Measurements from ENCODE around the gene KRTAP12-2.
"Not testable (repeated sequence)": the region's sequence is repeated elsewhere in the genome, so short reads cannot be mapped to it uniquely, and the experiment has no call there.

KRTAP12-2 gene

DNA sequence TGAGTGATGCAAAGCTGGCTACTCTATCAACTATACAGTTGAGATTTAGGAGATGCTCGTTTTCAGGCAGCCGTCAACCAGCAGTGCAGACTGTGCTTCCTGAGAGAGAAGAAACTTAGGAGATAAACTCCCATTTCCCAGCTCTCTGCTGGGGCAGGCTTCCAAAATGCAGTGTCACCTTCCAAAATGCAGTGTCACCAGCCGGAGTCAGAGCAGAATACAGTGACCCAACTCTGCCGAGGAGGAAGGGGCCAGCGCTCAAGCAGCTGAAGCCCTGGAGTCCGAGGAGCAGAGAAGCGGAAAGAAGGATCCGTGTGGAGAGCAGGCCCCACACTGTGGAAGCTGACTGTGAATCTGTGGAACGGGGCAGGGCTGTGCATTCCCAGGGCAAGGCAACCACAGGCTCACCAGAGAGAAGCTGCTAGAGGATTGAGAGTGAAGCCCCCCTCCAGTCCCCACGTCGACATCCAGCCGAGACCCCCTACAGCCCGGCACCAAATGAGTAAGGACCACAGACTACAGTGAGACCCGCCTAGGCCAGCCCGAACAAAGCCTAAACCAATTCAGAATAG, 15.9 kb upstream of the KRTAP12-2 start:
- no peak for DNase-seq

DNA sequence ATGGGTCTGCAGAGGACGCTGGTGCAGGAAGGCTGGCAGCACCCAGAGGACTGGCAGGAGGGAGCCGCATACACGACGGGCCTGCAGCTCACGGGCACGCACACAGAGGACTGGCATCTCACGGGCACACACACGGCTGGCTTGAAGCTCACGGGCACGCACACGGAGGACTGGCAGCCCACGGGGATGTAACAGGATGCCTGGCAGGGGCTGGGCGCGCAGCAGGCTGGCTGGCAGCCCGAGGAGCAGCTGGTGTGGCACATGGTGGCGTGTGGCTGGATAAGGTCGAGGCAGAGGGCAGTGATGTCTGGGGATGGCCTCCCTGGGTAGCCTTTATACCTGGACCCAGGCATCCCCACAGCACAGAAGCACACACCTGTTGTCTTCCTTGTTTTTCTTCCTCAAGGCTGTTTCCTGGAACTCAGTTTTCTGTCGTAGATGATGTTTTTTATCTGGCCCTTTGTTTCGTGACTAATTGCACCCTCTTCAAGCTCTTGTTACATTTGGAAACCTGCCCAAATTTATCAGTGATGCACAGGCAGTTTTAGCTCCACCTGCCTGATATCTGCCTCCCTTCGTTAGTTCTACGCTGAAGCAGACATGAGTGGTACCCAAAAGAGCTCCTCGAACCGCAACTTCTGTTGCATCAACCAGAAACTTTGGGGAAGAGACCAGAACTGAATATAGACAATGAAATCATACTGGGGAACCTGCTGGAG, 15.3 kb upstream of the KRTAP12-2 start, which contains the start of gene KRTAP12-1:
TSS of gene KRTAP12-1 (minus strand) at position 303 of the 719 bp plus-strand sequence. CDS start at position 263, 40 bp downstream.
- DNase-seq = no peak

DNA sequence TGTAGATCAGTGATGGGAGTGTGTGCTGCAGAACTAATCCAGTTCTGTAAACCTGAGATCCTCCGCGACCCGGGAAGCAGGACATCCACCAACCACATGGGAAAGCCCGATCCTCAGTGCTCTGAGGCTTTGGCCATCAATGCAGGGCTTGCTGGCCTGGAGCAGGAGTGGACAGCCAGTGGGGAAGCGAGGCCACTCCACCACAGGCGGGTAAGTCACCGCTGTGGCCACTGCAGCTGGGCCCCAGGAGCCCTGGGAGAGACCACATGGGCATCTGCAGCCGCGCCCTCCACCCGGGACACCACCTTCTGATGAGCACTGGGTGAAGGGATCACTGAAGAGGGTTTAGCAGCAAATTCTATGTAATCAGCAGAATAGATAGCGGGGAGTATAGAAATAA, 14.4 kb upstream of the KRTAP12-2 start:
- DNase-seq = no peak

DNA sequence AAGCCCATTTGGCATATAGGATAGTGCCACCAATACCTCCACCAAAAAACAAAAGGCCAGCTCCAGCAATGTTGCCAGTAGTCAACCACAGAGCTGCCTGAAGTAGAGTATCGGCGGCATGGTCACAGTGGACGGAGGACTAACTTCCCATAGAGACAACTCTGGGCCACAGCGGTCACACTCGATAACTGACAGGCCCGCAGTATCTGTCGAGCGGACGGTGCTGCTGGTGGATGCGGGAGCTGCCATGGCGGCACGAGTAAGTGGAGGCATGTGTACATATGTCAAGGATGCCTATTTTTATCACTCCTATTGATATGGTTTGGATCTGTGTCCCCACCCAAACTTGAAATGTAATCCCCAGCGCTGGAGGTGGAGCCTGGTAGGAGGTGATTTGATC, 11.2 kb upstream of the KRTAP12-2 start:
- no peak for DNase-seq

DNA sequence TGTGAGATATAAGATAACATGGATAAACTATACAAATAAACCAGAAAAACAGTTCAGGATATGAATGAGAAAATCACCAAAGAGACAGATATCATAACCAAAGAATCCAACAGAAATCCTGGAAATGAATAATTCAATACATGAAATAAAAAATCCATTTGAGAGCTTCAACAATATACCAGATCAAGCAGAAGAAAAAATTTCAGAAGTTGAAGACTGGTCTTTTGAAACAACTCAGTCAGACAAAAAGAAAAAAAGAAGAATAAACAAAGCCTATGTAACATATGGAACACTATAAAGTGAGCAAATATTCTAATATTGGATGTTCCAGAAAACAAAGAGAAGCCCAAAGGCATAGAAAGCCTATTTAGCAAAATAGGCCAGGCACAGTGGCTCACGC, 5.2 kb upstream of the KRTAP12-2 start:
- no peak for DNase-seq

DNA sequence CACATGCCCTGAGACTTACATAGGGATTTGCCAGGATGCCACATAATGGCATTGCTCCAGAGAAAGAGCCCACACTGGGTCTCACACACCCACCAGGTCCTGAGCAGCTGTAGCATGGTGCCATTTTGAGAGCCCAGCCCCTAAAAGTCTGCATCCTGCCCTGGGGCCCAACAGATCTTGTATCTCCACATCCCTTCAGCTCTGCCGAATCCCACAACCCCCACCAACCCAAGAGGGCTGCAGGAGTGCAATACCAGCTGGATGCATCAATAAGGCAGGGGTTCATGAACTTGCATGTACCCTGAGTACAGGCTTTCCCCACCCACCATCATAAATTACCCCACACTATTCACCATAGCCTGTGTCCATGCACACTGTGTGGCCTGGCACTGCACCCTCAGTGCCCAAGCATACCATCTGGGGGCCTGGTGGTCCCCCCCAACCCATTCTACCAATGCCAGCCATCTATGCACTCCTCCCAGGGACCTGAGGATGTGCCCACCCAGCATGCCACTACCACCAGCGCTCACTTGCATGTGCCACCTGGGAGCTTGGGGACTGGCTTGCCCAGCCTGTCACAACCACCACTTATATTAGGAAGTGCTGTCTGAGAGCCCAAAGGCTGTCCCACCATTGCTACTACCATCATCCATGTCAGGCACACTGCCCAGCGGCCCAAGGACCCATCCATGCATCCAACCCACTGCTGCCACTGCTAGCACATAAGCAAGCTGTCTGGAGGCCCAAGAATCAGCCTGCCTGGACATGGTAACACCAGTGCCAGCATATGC, 4.1 kb upstream of the KRTAP12-2 start:
- no peak for DNase-seq

DNA sequence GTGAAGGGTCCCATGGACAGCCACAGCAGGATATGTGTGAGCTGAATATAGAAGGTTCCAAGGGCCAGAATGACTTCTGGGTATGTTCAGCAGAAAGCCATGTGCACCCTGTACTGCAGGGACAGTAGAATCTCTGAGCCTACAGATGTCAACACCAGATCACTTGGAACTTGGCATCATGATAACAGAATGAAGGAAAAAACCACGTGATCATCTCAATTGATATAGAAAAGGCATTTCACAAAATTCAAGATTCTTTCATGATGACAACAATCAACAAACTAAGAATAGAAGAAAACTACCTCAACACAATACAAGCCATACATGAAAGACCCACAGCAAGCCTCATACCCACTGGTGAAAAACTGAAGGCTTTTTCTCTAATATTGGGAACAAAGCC, 885 bp upstream of the KRTAP12-2 start:
- no peak for DNase-seq

DNA sequence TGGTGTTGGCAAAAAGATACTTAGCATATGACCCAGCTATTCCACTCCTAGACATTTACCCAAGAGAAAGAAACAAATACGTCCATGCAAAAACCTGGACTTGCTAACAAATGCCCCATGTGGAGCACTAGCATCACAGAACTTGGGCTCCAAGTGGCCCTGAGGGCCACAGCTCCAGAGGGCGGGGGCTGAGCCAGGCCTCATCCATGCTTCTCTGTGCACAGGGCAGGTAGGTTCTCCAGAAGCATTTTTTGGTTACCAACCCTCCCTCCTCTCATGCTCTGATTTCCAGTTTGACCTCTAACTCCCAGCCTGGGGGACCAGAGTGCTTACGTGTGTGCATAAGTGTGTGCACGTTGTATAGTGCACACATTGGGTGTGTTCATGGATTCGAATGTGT, 2.0 kb downstream of the KRTAP12-2 start:
- DNase-seq = no peak

DNA sequence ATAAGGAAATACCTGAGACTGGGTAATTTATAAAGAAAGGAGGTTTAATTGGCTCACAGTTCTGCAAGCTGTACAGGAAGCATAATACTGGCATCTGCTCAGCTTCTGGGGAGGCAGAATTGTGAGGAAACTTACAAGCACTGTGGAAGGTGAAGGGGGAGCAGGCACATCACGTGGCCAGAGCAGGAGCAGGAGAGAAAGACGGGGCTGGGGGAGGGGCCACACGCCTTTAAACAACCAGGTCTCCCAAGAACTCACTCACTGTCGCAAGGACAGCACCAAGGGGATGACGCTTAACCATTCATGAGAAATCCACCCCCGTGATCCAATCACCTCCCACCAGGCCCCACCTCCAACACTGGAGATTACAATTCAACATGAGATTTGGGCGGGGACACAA, 5.2 kb downstream of the KRTAP12-2 start:
- not testable (repeated sequence) for DNase-seq

DNA sequence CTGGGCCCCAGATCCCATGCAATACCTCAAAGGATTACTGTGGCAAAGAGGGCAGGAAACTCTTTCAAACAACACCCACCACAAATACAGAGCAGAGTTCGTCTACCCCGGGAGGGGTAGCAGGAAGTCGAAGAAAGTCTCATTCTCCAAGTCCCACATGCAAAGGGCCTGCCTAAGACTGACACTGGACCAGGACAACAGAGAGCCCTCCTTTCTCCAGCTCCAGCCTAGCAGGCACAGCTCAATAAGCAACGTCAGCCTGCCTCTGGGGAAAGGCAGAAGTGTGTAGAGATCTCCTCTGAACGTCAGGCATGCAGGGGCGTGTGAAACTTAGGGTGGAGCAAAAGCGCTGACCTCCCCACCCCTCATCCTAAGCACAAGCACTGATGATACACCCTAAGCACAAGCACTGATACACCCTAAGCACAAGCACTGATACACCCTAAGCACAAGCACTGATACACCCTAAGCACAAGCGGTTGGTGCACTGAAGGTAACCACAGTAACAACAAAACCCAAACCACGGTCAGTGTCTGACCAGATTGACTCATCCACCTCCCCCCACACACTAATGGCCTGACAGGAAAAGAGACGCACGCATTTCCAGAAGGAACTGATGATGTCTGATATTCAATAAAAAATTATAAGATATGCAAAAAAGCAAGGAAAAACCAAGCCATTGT, 7.7 kb downstream of the KRTAP12-2 start:
- DNase-seq = no peak

DNA sequence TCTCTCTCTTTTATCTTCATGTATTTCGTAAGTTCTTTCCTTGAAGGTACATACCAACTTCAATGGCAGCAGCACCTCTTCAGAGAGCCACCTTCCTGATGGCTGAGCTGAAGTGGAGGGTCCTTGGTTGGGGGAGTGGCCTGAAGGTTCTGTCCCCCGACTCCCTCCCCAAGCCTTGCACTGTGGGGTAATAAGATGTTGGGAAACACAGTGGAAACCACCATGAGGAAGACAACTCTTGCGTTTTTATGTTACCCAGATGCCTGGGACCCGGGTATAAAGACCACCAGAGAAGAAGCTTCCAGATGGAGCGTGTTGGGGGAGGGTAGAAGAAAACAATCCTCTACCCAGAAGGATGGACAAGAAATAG, 8.2 kb downstream of the KRTAP12-2 start:
- DNase-seq = no peak

DNA sequence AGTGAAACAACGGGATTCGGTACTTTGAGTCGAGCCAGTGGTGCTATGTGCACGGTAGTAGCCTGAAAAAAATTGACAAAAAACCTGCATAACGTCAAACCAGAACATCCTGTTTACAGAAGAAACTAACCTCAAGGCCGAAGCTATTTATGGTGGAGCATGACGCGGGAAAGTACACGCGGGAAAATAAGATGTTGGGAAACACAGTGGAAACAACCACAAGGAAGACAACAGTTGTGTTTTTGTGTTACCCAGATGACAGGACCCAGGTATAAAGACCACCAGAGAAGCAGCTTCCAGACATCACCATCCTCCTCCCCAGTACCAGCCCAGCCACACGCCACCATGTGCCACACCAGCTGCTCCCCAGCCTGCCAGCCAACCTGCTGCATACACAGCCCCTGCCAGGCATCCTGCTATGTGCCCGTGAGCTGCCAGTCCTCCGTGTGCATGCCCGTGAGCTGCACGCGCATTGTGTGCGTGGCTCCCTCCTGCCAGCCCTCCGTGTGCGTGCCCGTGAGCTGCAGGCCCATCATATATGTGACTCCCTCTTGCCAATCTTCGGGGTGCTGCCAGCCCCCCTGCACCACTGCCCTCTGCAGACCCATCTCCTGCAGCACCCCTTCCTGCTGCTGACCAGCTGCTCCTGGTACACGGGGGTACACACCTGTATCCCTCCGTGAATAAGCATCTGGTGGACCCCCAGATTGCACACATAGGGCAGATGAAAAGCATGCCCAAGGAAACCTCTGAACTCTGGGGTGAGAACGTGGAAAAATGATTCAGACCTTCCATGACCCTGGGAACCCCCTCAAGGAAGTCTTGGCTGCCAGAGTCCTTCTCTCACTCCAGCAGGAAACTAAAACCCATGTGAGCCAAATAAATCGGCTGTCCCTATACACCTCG, 8.8 kb downstream of the KRTAP12-2 start, which contains the start of gene KRTAP12-3:
TSS of gene KRTAP12-3 (plus strand) at position 298 of the 906 bp plus-strand sequence. CDS start at position 346, 48 bp downstream.
- peak; percentile 42 for DNase-seq

DNA sequence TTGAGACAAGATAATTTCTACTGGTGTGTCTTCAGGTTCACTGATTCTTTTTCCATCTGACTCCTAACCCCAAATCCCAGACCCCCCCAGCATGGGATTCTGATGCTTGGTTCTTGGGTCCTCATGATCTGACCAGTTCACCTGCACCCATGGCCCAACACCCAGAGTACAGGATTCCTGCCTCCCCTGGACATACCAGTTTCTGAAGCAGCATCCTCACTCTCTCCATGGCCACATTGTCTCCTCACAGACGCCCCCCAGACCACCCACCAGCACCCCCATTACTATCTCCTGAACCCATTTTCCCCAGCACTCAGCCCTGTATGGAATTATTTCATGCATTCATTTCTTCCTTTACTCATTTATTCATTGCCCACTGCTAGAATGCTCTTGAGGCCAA, 9.9 kb downstream of the KRTAP12-2 start:
- no peak for DNase-seq

DNA sequence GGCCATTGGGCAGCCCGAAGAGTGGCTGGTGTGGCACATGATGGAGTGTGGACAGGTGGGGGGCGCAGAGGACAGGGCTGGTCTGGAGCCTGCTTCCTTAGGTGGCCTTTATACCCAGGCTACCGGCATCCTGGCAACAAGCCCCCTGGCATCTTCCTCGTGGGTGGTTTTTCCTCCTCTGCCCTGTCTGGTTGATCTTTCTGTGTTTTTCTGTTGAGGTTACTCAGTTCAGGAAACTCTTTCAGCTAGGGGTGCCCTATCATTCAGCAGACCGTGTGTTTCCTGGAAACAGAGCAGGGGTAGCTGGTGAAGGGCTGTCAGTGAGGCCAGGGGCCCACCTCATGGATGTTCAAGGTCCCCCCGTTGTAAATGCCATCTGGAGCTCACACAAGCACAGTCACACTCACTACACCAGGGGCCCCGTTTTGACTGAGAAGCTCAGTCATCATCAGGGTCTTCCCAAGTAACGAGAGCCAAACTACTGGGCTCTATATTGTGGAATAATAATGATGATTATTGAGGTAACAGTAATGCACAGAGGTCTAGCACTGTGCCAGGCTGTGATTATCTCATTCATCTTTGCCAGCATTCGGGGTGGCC, 12.1 kb downstream of the KRTAP12-2 start, which contains the start of gene KRTAP12-4:
TSS of gene KRTAP12-4 (minus strand) at position 84 of the 600 bp plus-strand sequence. CDS start at position 39, 45 bp downstream.
- no peak for DNase-seq

DNA sequence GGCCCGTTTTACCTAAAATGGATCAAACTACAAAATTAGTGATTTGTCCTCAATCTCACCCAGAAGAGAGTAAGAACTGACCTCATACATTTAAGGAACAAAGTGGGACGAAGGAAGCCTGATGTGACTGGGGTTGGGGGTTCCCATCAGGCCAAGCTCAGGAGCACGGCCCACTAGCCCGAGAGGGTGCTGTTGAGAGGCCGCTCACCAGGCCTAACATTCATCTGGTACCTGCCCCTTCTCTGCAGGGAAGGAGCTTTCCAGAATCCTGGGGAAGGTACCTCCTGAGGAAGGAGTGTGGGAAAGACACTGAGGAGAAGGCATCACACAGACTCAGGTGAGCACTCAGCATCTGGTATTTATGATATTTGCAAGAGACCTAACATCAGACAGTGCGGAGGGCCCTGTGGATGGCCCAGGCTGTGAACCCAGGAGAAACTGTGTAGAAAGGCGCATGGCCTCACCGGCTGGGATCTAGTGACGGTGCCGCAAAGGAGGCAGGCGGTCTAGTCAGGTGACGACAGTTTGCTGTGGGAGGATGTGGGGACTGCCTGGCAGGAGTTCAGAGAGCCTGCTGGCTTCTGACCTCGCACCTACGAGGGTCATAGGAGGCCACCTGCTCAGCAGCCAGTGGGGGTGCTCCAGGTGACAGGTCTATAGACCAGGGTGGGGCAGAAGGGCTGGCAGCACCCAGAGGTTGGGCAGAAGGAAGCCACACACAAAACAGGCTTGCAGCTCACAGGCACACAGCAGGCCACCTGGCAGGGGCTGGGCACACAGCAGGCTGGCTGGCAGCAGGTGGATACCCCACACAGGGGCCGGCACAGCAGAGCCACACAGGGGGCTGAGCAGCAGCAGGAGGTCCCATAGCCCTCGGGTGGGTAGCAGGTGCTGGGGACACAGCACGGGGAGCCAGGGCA, 12.8 kb downstream of the KRTAP12-2 start:
- peak; percentile 56 for DNase-seq

DNA sequence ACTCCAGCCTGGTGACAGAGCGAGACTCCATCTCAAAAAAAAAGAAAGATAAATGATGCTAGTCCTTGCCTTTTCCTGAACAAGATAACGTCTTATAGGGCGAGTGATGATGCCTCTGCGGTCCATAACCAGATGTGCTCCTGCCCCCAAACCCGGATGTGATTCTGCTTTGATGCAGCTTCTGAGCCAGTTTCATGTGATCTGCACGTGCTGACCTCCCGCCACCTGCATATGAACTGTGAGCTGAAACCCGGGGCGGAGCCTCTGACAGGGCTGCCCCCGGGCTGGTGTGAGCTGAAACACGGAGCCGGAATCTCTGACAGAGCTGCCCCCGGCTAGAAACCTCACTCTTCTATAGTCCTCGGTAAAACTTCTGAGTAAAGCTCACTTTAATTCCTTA, 13.6 kb downstream of the KRTAP12-2 start:
- DNase-seq = no peak

DNA sequence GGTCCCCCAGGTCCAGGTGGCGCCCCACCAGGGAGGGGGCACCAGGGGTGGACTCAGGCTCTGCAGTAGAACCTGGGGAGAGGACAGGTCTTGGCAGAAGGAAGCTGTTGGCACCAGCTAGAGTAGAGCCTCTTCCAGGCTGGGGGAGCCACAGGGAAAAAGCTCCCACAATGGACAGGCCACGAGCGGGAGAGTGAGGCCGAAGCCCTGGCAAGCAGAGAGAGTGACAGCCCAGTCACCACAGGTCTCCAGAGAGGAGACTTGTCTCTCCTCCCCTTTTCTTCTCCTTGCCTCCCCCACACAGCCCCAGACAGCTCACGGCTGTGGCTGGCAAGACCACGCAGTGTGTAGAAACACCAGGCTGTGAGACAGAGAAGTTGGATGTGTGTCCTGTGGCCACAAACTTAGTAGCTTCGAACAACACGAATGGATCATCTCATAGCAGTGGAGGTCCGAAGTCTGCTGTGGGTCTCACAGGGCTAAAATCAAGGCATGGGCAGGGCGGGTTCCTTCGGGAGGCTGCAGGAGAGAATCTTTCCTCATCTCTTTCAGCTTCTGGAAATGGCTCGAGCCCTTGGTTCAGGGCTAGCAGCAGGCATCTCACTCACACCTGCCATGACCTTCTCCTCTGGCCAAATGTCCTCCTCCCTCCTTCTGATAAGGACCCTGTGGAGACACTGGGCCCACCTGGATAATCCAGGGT, 15.6 kb downstream of the KRTAP12-2 start:
- no peak for DNase-seq

DNA sequence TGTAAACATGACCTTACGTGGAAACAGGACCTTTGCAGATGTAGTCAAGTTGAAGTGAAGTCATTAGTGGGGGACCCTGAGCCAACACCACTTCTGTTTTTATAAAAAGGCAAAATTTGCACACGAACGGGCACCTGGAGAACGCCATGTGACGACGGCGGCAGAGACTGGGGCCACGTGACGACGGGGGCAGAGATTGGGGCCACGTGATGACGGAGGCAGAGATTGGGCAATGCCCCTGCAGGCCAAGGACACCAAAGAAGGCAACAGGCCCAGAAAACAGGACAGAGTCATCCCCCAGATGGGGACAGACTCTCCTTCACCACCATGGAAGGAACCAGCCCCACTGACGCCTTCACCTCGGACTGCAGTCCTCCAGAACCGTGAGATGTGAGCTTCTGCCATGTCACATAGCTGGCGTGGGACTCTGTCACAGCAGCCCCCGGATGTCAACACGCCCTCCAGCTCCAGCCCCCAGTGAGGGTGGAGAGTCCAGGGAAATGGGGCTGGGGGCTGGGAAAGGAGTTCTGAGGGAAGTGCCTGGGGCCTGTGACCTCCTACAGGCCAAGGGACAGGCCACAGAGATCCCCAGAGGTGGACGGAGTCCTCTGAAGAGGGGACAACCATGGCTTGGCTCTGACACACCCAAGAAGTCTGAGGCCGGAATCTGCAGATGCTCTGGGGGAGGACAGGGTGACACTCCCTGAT, 16.3 kb downstream of the KRTAP12-2 start:
- DNase-seq = no peak

DNA sequence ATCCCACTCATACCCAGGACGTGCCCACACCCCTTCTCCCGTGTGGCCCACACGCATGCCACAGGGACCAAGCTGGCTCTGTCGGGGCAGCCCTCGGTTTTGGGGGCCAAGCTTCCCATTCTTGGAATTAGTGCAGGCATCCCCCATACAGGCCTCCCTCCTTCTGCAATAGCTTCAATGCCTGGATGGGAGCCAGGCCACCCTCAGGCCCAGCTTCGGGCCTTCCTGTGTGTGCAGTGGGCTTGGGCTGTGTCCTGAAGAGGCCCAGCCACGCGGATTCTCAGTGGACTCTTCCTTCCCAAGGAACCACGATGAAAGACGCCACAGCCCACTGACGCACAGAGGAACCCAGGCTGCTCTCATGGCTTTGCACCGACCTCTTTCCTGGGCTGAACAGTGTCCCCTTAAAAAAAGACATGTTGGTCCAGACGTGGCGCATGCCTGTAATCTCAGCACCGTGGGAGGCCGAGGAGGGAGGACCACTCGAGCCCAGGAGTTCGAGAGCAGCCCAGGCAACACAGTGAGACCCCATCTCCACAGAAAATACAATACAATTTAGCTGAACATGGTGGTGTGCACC, 17.1 kb downstream of the KRTAP12-2 start:
- DNase-seq = no peak

All from effector CD4-positive, alpha-beta T cell (primary cell).